Panc1 (cell line): ENCODE results near the gene TSPAN33. TPM values are rescaled to one million over a fixed set of nuclear protein-coding genes. Genes with fewer than 3 reads are reported as not detected.

Source experiments
- ATAC-seq: fragments of 200-7000 bp; cut with Tn5 transposase; 2 replicates; pipeline ENCODE4 v1.9.1; 2020; ENCODE audit warnings: mild to moderate bottlenecking, moderate library complexity
- Bru-seq: library from RNA; stranded (reverse); fragments of 400-500 nt; gene quantifications from one replicate; lab custom pipeline; 2021; lab: Mats Ljungman, UMichigan
- BruChase-seq, 2 experiments: library from RNA; stranded (reverse); fragments of 400-500 nt; gene quantifications; one replicate each; lab custom pipeline; 2021; lab: Mats Ljungman, UMichigan
- BruUV-seq: library from RNA; stranded (reverse); fragments of 400-500 nt; replicated peaks from 2 replicates; lab custom pipeline; 2021; lab: Mats Ljungman, UMichigan
- CTCF ChIA-PET: fragments of 300-600 bp; sonication (Branson Sonifier 250); formaldehyde crosslinking; loops from one replicate; lab custom pipeline; 2022; ENCODE audit warnings: antibody characterized with exemption; lab: Charles Lee
- POLR2A ChIA-PET: fragments of 300-600 bp; sonication (Branson Sonifier 250); formaldehyde crosslinking; loops from one replicate; lab custom pipeline; 2022; ENCODE audit warnings: antibody characterized with exemption; lab: Charles Lee
- DNase-seq: peaks from one replicate; pipeline ENCODE4 v3.0.0-alpha.2; 2010; ENCODE audit warnings: low read depth, low spot score
- H3K27ac ChIP-seq: 2 replicates; pipeline ENCODE4 v1.5.1; 2011; ENCODE audit warnings: mild to moderate bottlenecking, low read length, inconsistent platforms
- H3K27me3 ChIP-seq: fragments of 200-500 bp; sonication (Bioruptor generic); 2 replicates; pipeline ENCODE4 v1.6.0; 2014; ENCODE audit warnings: low read length, inconsistent platforms; ENCODE audit not compliant: control insufficient read depth, insufficient read depth
- H3K36me3 ChIP-seq: fragments of 200-500 bp; sonication (Bioruptor generic); 2 replicates; pipeline ENCODE4 v1.5.1; 2014; ENCODE audit warnings: inconsistent platforms, mild to moderate bottlenecking, low read length, moderate library complexity; ENCODE audit not compliant: control insufficient read depth, insufficient read depth
- H3K4me1 ChIP-seq: 2 replicates; pipeline ENCODE4 v1.5.1; 2011; ENCODE audit warnings: inconsistent platforms, mild to moderate bottlenecking, low read length, moderate library complexity; ENCODE audit not compliant: control insufficient read depth, insufficient read depth
- H3K4me3 ChIP-seq, 2 experiments: 2 replicates each; pipeline ENCODE4 v1.5.1; 2011 to 2012; ENCODE audit warnings: low read depth in 2 of 2, low read length in 2 of 2, mild to moderate bottlenecking in 2 of 2, inconsistent platforms in 1 of 2, moderate library complexity in 1 of 2
- H3K9me3 ChIP-seq: fragments of 200-500 bp; sonication (Bioruptor generic); 2 replicates; pipeline ENCODE4 v1.5.1; 2014; ENCODE audit warnings: low read depth, mild to moderate bottlenecking, inconsistent platforms, low read length, moderate library complexity; ENCODE audit not compliant: control insufficient read depth, insufficient read depth
- POLR2AphosphoS5 ChIP-seq: IDR thresholded peaks from 2 replicates; pipeline ENCODE4 v1.6.1; 2012; ENCODE audit warnings: mild to moderate bottlenecking, low read depth, low read length, moderate library complexity
- SIN3A ChIP-seq: IDR thresholded peaks from 2 replicates; pipeline ENCODE4 v1.6.1; 2012; ENCODE audit warnings: low read depth, mild to moderate bottlenecking, low read length, moderate library complexity, borderline replicate concordance; ENCODE audit not compliant: insufficient read depth
- TCF7L2 ChIP-seq: IDR thresholded peaks from 2 replicates; pipeline ENCODE4 v1.6.1; 2011; ENCODE audit warnings: mild to moderate bottlenecking, low read depth, low read length, inconsistent platforms
- in situ Hi-C: cut with HindIII; loops from 2 replicates; pipeline ENCODE4 v1.10.0; 2016; ENCODE audit warnings: low sequenced_read_pairs, low pct_unique_long_range_greater_than_20kb
- intact Hi-C: fragments of 100-400 bp; cut with micrococcal nuclease; formaldehyde crosslinking; loops from one replicate; pipeline ENCODE4 v1.10.0; 2022; ENCODE audit not compliant: unreplicated experiment
- long read RNA-seq: library from polyadenylated mRNA; unstranded; transcript quantifications from one replicate; pipeline ENCODE4 v2.0.0, GENCODE V29; 2021; ENCODE audit not compliant: unreplicated experiment
- polyA plus RNA-seq: library from polyadenylated mRNA; unstranded; fragments of >200 nt; gene quantifications from one replicate; pipeline ENCODE4 v1.2.1, GENCODE V29; 2012; ENCODE audit warnings: missing spikeins; ENCODE audit not compliant: insufficient read length
- total RNA-seq: library from RNA; stranded (reverse); gene quantifications from one replicate; pipeline ENCODE4 v1.2.1, GENCODE V29; 2021; ENCODE audit not compliant: unreplicated experiment
- TF ChIP-seq, protein P1 (sequence below), 2 experiments: IDR thresholded peaks; 2 replicates each; pipeline ENCODE4 v1.6.1; 2011 to 2012; ENCODE audit warnings: low read depth in 2 of 2, control low read depth in 1 of 2, low read length in 1 of 2, mild to moderate bottlenecking in 1 of 2, moderate library complexity in 1 of 2; ENCODE audit not compliant: insufficient read depth in 1 of 2
- TF ChIP-seq, protein P2 (sequence below): fragments of 450-650 bp; IDR thresholded peaks from 2 replicates; pipeline ENCODE4 v1.5.1; 2017; ENCODE audit warnings: mild to moderate bottlenecking

Gene TSPAN33, protein sequence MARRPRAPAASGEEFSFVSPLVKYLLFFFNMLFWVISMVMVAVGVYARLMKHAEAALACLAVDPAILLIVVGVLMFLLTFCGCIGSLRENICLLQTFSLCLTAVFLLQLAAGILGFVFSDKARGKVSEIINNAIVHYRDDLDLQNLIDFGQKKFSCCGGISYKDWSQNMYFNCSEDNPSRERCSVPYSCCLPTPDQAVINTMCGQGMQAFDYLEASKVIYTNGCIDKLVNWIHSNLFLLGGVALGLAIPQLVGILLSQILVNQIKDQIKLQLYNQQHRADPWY
- total RNA-seq = 5.4 TPM
- polyA plus RNA-seq = 7.4 TPM
- percentile 26 among the genes with signal in this experiment for Bru-seq, nascent RNA
- percentile 27 among the genes with signal in this experiment for BruChase-seq, experiment 1, labeled RNA remaining after a 2-hour chase
- percentile 33 among the genes with signal in this experiment for BruChase-seq, experiment 2, labeled RNA remaining after a 6-hour chase
- long read RNA-seq, transcript TSPAN33-201 (8 exons, 1,863 nt) = major isoform, 8 of 18 reads
- long read RNA-seq, partial matches to known transcripts = 5 of 18 reads
- long read RNA-seq, other reads (novel, unspliced or antisense) = 5 of 18 reads

GRCh38 chr7:129144095-129144833 is at the start of gene TSPAN33:
TSPAN33 (plus strand) TSS chr7:129144707; CDS start chr7:129144981, 274 bp downstream.
- intact Hi-C loops (no loop called here), in situ Hi-C loops (no loop called here)
- H3K4me3 ChIP-seq = peak within 1 kb of the TSS; percentile 55 to 63
- ChIA-PET POLR2A (no interaction called here), CTCF (no interaction called here)
- H3K27ac ChIP-seq = no peak within 1 kb of the TSS
- BruUV-seq = no TSS peak
- H3K4me1 ChIP-seq = peaks cover 3% of the 10 kb centered on the region; the same call in 1 of the 2 replicates
- ATAC-seq (peak; percentile 98), DNase-seq (peak; percentile 25)
- H3K9me3 ChIP-seq = no peaks in the 10 kb centered on the region
- no peaks in the 10 kb centered on the region for H3K36me3 ChIP-seq
- H3K27me3 ChIP-seq = peaks cover 10% of the 10 kb centered on the region
- no peak for TF ChIP-seq TCF7L2
- no peak for TF ChIP-seq SIN3A
- TF ChIP-seq, protein P1, sequence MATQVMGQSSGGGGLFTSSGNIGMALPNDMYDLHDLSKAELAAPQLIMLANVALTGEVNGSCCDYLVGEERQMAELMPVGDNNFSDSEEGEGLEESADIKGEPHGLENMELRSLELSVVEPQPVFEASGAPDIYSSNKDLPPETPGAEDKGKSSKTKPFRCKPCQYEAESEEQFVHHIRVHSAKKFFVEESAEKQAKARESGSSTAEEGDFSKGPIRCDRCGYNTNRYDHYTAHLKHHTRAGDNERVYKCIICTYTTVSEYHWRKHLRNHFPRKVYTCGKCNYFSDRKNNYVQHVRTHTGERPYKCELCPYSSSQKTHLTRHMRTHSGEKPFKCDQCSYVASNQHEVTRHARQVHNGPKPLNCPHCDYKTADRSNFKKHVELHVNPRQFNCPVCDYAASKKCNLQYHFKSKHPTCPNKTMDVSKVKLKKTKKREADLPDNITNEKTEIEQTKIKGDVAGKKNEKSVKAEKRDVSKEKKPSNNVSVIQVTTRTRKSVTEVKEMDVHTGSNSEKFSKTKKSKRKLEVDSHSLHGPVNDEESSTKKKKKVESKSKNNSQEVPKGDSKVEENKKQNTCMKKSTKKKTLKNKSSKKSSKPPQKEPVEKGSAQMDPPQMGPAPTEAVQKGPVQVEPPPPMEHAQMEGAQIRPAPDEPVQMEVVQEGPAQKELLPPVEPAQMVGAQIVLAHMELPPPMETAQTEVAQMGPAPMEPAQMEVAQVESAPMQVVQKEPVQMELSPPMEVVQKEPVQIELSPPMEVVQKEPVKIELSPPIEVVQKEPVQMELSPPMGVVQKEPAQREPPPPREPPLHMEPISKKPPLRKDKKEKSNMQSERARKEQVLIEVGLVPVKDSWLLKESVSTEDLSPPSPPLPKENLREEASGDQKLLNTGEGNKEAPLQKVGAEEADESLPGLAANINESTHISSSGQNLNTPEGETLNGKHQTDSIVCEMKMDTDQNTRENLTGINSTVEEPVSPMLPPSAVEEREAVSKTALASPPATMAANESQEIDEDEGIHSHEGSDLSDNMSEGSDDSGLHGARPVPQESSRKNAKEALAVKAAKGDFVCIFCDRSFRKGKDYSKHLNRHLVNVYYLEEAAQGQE (IDR thresholded peaks at IDR 0.05; ENCODE audit: insufficient read depth in 1 of 2, low read depth in 2 of 2, low read length in 1 of 2) = no peak
- TF ChIP-seq, protein P2, sequence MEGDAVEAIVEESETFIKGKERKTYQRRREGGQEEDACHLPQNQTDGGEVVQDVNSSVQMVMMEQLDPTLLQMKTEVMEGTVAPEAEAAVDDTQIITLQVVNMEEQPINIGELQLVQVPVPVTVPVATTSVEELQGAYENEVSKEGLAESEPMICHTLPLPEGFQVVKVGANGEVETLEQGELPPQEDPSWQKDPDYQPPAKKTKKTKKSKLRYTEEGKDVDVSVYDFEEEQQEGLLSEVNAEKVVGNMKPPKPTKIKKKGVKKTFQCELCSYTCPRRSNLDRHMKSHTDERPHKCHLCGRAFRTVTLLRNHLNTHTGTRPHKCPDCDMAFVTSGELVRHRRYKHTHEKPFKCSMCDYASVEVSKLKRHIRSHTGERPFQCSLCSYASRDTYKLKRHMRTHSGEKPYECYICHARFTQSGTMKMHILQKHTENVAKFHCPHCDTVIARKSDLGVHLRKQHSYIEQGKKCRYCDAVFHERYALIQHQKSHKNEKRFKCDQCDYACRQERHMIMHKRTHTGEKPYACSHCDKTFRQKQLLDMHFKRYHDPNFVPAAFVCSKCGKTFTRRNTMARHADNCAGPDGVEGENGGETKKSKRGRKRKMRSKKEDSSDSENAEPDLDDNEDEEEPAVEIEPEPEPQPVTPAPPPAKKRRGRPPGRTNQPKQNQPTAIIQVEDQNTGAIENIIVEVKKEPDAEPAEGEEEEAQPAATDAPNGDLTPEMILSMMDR = no peak
- no peak for TF ChIP-seq POLR2AphosphoS5

GRCh38 chr7:129095258-129095657 is 49.2 kb upstream of the TSPAN33 start:
- Histone ChIP-seq H3K27me3 (peaks cover 3% of the 10 kb centered on the region; the same call in 1 of the 2 replicates), H3K9me3 (no peaks in the 10 kb centered on the region), H3K36me3 (no peaks in the 10 kb centered on the region), H3K4me3 (no peak overlapping the region), H3K27ac (no peak overlapping the region), H3K4me1 (no peaks in the 10 kb centered on the region)
- ChIA-PET CTCF (no interaction called here), POLR2A (interaction anchor here (0.7 kb wide), 1 partner anchor 86 kb away, joined by 6 read pairs; no protein-coding TSS in a partner anchor)
- BruUV-seq = no TSS peak
- intact Hi-C loops (loop anchor here (10.0 kb wide), 1 partner anchor 160 kb away; the partner anchor contains the start of gene IRF5), in situ Hi-C loops (no loop called here)
- ATAC-seq = no peak
- TF ChIP-seq, protein P1 (IDR thresholded peaks at IDR 0.05; ENCODE audit: insufficient read depth in 1 of 2, low read depth in 2 of 2, low read length in 1 of 2) = no peak
- TF ChIP-seq TCF7L2 = no peak
- no peak for TF ChIP-seq SIN3A
- DNase-seq = no peak
